Loucy (cell line): Measurements from ENCODE around the gene P2RX1.

Experiments used
- CTCF ChIP-seq: fragments of 200-600 bp; sonication (generic); conservative IDR thresholded peaks from 2 replicates; pipeline ENCODE4 v1.5.1; 2014; ENCODE audit warnings: mild to moderate bottlenecking, antibody characterized with exemption, low read length
- EZH2phosphoT487 ChIP-seq: fragments of 200-600 bp; IDR thresholded peaks from 2 replicates; pipeline ENCODE4 v1.6.1; 2018; ENCODE audit warnings: antibody characterized with exemption, mild to moderate bottlenecking, moderate library complexity, borderline replicate concordance

GRCh38 chr17:3890082-3890877, 26.0 kb downstream of the P2RX1 start:
- TF ChIP-seq CTCF (no peak), EZH2phosphoT487 (no peak)
